Heart left ventricle (tissue), 16 donors: ENCODE results near the gene EVC. TPM values are rescaled to one million over a fixed set of nuclear protein-coding genes. Genes with fewer than 3 reads are reported as not detected.

ENCODE experiments used
- ATAC-seq, 4 donors: fragments of 200-7000 bp; cut with Tn5 transposase; one replicate each; pipeline ENCODE4 v1.9.1; 2020 to 2022; ENCODE audit warnings: moderate library complexity in 4 of 4, mild to moderate bottlenecking in 3 of 4, moderate number of reproducible peaks in 1 of 4
- DNase-seq, 5 donors: peaks; one replicate each; pipeline ENCODE4 v3.0.0-alpha.2; 2020
- H3K27ac ChIP-seq, 12 donors: fragments of 200-600 bp; sonication (generic) in 4 of 12; one replicate each; pipeline versions ENCODE4 v1.5.0 to v1.8.0; 2016 to 2022; ENCODE audit warnings: mild to moderate bottlenecking in 2 of 12
- H3K27me3 ChIP-seq, 9 donors: fragments of 200-600 bp; sonication (generic) in 2 of 9; one replicate each; pipeline versions ENCODE4 v1.5.1 to v1.8.0; 2016 to 2022; ENCODE audit warnings: mild to moderate bottlenecking in 3 of 9
- H3K36me3 ChIP-seq, 9 donors: fragments of 200-600 bp; sonication (generic) in 2 of 9; one replicate each; pipeline versions ENCODE4 v1.5.0 to v1.8.0; 2018 to 2022; ENCODE audit warnings: mild to moderate bottlenecking in 2 of 9
- H3K4me1 ChIP-seq, 12 donors: fragments of 200-600 bp; sonication (generic) in 4 of 12; one replicate each; pipeline versions ENCODE4 v1.5.0 to v1.8.0; 2016 to 2022; ENCODE audit warnings: mild to moderate bottlenecking in 3 of 12
- H3K4me3 ChIP-seq, 12 donors: fragments of 200-600 bp; sonication (generic) in 4 of 12; one replicate each; pipeline versions ENCODE4 v1.5.0 to v1.8.0; 2017 to 2022; ENCODE audit warnings: mild to moderate bottlenecking in 9 of 12, moderate library complexity in 4 of 12
- H3K9me3 ChIP-seq, 12 donors: fragments of 200-600 bp; sonication (generic) in 4 of 12; one replicate each; pipeline versions ENCODE4 v1.5.0 to v1.8.0; 2016 to 2022; ENCODE audit warnings: mild to moderate bottlenecking in 1 of 12
- CTCF ChIP-seq, 12 donors: fragments of 200-600 bp; sonication (generic) in 4 of 12; IDR thresholded peaks; one replicate each; pipeline versions ENCODE4 v1.5.0 to v1.8.0; 2018 to 2022; ENCODE audit warnings: antibody characterized with exemption in 12 of 12, mild to moderate bottlenecking in 5 of 12
- POLR2A ChIP-seq, 2 donors: fragments of 450-650 bp; IDR thresholded peaks; one replicate each; pipeline ENCODE4 v1.6.1; 2017; ENCODE audit warnings: antibody characterized with exemption in 2 of 2, mild to moderate bottlenecking in 2 of 2, moderate library complexity in 2 of 2
- WGBS, 4 donors: extraction: QIAGEN DNeasy Blood & Tissue Kit in 2 of 4; methylation state at CpG; one replicate each; pipeline versions ENCODE4 v1.1.5 to v1.1.7; 2013 to 2018; 5-methylcytosine and 5-hydroxymethylcytosine counted together
- intact Hi-C, 10 donors: fragments of 100-400 bp; cut with DNase I; formaldehyde crosslinking; loops; one replicate each; pipeline versions ENCODE4 v1.11.1 to v1.14.2; 2022
- polyA plus RNA-seq, 2 donors: library from polyadenylated mRNA; stranded (reverse); fragments of 200-250 nt; gene quantifications; one replicate each; pipeline ENCODE4 v1.2.3, GENCODE V29; 2013
- total RNA-seq, 9 donors: library from RNA; depleted of rRNA in 2 of 9; stranded (reverse); fragments of >200 nt in 2 of 9; fragmentation: NEBNext Ultra II Directional in 3 of 9; extraction: Animal tissue kit (Norgen Biotek cat#: 25700) in 3 of 9; gene quantifications; one replicate each; pipeline versions ENCODE4 v1.1.0 to v1.2.4, GENCODE V29; 2016 to 2023
- donor health status: ischemic (EF 13 %, LVEDD 7.1; RV severe dilation, severe dysfunction).
- donor health status: healthy with polysubstance abuse.
- donor health status: DM: no; HTN: yes; CAD: no.
- donor health status: DM: no; HTN: no; CAD: no.
- donor health status: ischemic (EF 25% LVEDD 6.9; RV normal size, moderate dysfunction).
- donor health status: ischemic (EF 25% LVEDD 5.7; RV mildly dilated, moderate dysfunction).
- donor health status: healthy.
- donor health status: DM: yes; HTN: yes; CAD: no.
- donor health status: ischemic (EF 35%, LVEDD 5.7; RV mildly dilated, moderate dysfunction).
- donor health status: nonischemic (EF 11% LVEDD 7.7; RV severe dilation, severe dysfunction).
- donor health status: DM: yes; HTN: yes; CAD: no.
- donor health status: PGD.
- donor health status: ischemic (EF 29% LVEDD 5.4; RV normal size, mild dysfunction).
- donor health status: nonischemic (EF 23%, LVEDD 6.1; RV moderate dilation, normal function).

Gene EVC
- total and polyA plus RNA-seq, 11 donors, result 2.4 to 11.3 (median 4.1) TPM

DNA sequence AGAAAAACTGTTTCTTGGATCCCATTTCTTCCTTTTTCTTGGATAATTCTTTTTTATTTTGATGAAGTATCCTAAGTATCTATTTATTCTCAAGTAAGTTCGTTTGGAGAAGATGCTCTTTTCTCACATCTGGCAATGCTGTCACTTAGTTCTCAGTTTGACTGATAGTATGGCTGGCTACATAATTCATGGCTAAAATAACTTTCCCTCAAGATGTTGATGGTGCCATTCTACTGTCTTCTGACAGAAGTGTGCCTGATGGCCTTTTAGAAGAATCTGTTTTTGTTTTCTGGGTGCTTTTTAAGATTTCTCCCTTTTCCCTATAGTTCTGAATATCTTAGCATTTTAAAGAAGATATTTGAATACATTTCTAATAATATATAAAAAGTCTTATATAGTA is 44.3 kb upstream of the EVC start:
- no peaks in the 10 kb centered on the region for H3K4me1 ChIP-seq
- TF ChIP-seq POLR2A (IDR thresholded peaks at IDR 0.05) (no peak), CTCF (IDR thresholded peaks at IDR 0.05) (no peak)
- H3K4me3 ChIP-seq, result no peak overlapping the region
- H3K27me3 ChIP-seq, result no peaks in the 10 kb centered on the region
- peaks cover 0 to 28% (median 0%) of the 10 kb centered on the region in 9 donors for H3K36me3 ChIP-seq
- H3K27ac ChIP-seq, result no peak overlapping the region
- DNase-seq (no peak), ATAC-seq (no peak)
- intact Hi-C loops, result no loop called here
- peaks cover 0 to 11% (median 1%) of the 10 kb centered on the region in 12 donors for H3K9me3 ChIP-seq
- WGBS, 4 donors, result 64 to 68% (median 66%) methylated on average over 1 of the region's 1 CpG

DNA sequence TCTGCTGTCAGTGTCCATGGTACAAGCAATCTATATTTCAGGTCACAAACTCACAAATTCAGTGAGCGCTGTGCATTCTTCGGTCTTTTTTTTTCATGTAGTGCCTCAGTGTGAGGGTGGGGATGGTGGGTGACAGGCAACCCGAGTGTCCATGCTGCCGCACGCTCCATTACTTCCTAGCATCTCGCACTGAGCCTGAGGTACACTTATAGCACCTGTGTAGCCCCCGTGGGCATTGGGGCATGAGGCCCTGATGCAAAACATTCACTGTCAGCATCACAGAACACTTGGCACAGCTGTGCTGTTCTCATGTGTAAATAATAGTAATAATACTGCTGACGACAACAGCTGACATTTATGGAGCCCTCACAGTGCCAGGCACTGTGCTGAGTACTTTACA is 34.2 kb upstream of the EVC start:
- 89 to 96% (median 93%) methylated on average over 8 of the region's 8 CpGs for WGBS, 4 donors

DNA sequence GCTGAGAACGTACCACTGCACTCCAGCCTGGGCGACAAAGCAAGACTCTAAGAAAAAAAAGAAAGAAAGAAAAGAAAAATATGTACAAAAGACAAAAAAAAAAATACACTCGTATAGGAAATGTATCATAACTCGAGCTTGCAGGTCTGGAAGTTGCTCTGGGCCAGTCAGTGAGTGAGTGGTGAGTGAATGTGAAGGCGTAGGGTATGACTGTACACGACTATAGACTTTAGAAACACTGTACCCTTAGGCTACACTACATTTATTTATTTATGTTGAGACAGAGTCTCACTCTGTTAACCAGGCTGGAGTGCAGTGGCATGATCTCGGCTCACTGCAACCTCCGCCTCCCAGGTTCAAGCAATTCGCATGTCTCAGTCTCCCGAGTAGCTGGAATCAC is 32.0 kb upstream of the EVC start:
- DNase-seq, result no peak
- H3K4me1 ChIP-seq, result no peaks in the 10 kb centered on the region
- no peak overlapping the region for H3K4me3 ChIP-seq
- no peak overlapping the region for H3K27ac ChIP-seq
- peaks cover 0 to 61% (median 10%) of the 10 kb centered on the region in 9 donors for H3K36me3 ChIP-seq
- no peak for ATAC-seq
- intact Hi-C loops, result no loop called here
- WGBS, 4 donors, result 88 to 94% (median 91%) methylated on average over 10 of the region's 10 CpGs
- no peak for TF ChIP-seq POLR2A (IDR thresholded peaks at IDR 0.05)
- TF ChIP-seq CTCF (IDR thresholded peaks at IDR 0.05), result no peak
- H3K9me3 ChIP-seq, result no peaks in the 10 kb centered on the region
- H3K27me3 ChIP-seq, result no peaks in the 10 kb centered on the region

More for the DNA sequence above, 34.2 kb upstream of the EVC start:
- Histone ChIP-seq H3K27ac (no peak overlapping the region), H3K27me3 (no peaks in the 10 kb centered on the region), H3K4me1 (no peaks in the 10 kb centered on the region), H3K4me3 (no peak overlapping the region), H3K36me3 (peaks cover 0 to 60% (median 10%) of the 10 kb centered on the region in 9 donors), H3K9me3 (no peaks in the 10 kb centered on the region)
- DNase-seq (no peak), ATAC-seq (no peak)
- TF ChIP-seq POLR2A (IDR thresholded peaks at IDR 0.05) (no peak), CTCF (IDR thresholded peaks at IDR 0.05) (no peak)
- intact Hi-C loops, result no loop called here

- no peaks in the 10 kb centered on the region for H3K27me3 ChIP-seq
- WGBS, 4 donors, result 65 to 70% (median 68%) methylated on average over 10 of the region's 10 CpGs
- peaks cover 0 to 4% (median 0%) of the 10 kb centered on the region in 12 donors for H3K9me3 ChIP-seq
- ATAC-seq, result peak in 3 of 4 donors; percentile 48 to 75 (median 57)
- no peak overlapping the region for H3K27ac ChIP-seq
- peak in 2 of 5 donors; percentile 35 to 43 for DNase-seq
- TF ChIP-seq CTCF (IDR thresholded peaks at IDR 0.05), result no peak
- no peak overlapping the region for H3K4me3 ChIP-seq
- H3K36me3 ChIP-seq, result peaks cover 0 to 80% (median 14%) of the 10 kb centered on the region in 9 donors
- no peaks in the 10 kb centered on the region for H3K4me1 ChIP-seq
- intact Hi-C loops, result no loop called here
These were observed 27.4 kb upstream of the EVC start for GRCh38 chr4:5683566-5683965.
